Measurements from ENCODE around the gene LYRM7.
A peak's percentile ranks its signal among the peaks of the same experiment; 100 is the strongest.
"Not testable (repeated sequence)": the region's sequence is repeated elsewhere in the genome, so short reads cannot be mapped to it uniquely, and the experiment has no call there.

The LYRM7 gene

GRCh38 chr5:131245312-131245711, 74.6 kb downstream of the LYRM7 start:
- Mint-ChIP-seq H3K9me3 (peaks cover 6% of the 10 kb centered on the region), H3K27me3 (no peaks in the 10 kb centered on the region), H3K4me1 (peaks cover 17% of the 10 kb centered on the region), H3K4me3 (no peak overlapping the region), H3K36me3 (peaks cover 7% of the 10 kb centered on the region), H3K27ac (no peak overlapping the region)
- no peak for DNase-seq
- CTCF ChIA-PET = interaction anchor here (1.4 kb wide), 1 partner anchor 137 kb away, joined by 4 read pairs; no protein-coding TSS in a partner anchor

GRCh38 chr5:131245948-131246347, 75.2 kb downstream of the LYRM7 start:
- CTCF ChIA-PET = interaction anchor here (1.4 kb wide), 1 partner anchor 136 kb away, joined by 4 read pairs; no protein-coding TSS in a partner anchor

GRCh38 chr5:131246504-131246903, 75.8 kb downstream of the LYRM7 start:
- Mint-ChIP-seq H3K27me3 (no peaks in the 10 kb centered on the region), H3K4me3 (no peak overlapping the region), H3K36me3 (peaks cover 7% of the 10 kb centered on the region), H3K27ac (no peak overlapping the region), H3K9me3 (peaks cover 6% of the 10 kb centered on the region), H3K4me1 (peaks cover 28% of the 10 kb centered on the region)
- DNase-seq = no peak
- CTCF ChIA-PET = no interaction called here

More at GRCh38 chr5:131245948-131246347, 75.2 kb downstream of the LYRM7 start:
- Mint-ChIP-seq H3K27ac (no peak overlapping the region), H3K4me3 (no peak overlapping the region), H3K4me1 (peaks cover 23% of the 10 kb centered on the region), H3K9me3 (peaks cover 6% of the 10 kb centered on the region), H3K36me3 (peaks cover 7% of the 10 kb centered on the region), H3K27me3 (no peaks in the 10 kb centered on the region)
- DNase-seq = no peak

- CTCF ChIA-PET = interaction anchor here (0.8 to 1.5 kb wide), 3 partner anchors 14 to 28 kb away, joined by 3 to 7 read pairs (median 3); no protein-coding TSS in a partner anchor
- DNase-seq = no peak
- Mint-ChIP-seq H3K36me3 (peaks cover 3% of the 10 kb centered on the region), H3K4me1 (peaks cover 62% of the 10 kb centered on the region), H3K27ac (peak overlapping the region; percentile 97), H3K9me3 (peaks cover 3% of the 10 kb centered on the region), H3K27me3 (no peaks in the 10 kb centered on the region), H3K4me3 (peak overlapping the region; percentile 58)
Observed at GRCh38 chr5:131250751-131251475, 80.2 kb downstream of the LYRM7 start.

GRCh38 chr5:131252824-131253171, 82.1 kb downstream of the LYRM7 start:
- peaks cover 81% of the 10 kb centered on the region for H3K4me1 Mint-ChIP-seq
- peak; percentile 90 for DNase-seq
- CTCF ChIA-PET = interaction anchor here (0.8 to 1.7 kb wide), 7 partner anchors 10 to 183 kb away, joined by 3 to 9 read pairs (median 3); no protein-coding TSS in a partner anchor
- peak overlapping the region; percentile 97 for H3K27ac Mint-ChIP-seq
- no peaks in the 10 kb centered on the region for H3K27me3 Mint-ChIP-seq
- H3K9me3 Mint-ChIP-seq = no peaks in the 10 kb centered on the region
- H3K36me3 Mint-ChIP-seq = peaks cover 13% of the 10 kb centered on the region
- peak overlapping the region; percentile 90 for H3K4me3 Mint-ChIP-seq

- not testable (repeated sequence) for H3K9me3 Mint-ChIP-seq, H3K27me3 Mint-ChIP-seq
- Mint-ChIP-seq H3K27ac (peak overlapping the region; percentile 97), H3K4me1 (peaks cover 91% of the 10 kb centered on the region), H3K4me3 (peak overlapping the region; percentile 90), H3K36me3 (peaks cover 23% of the 10 kb centered on the region)
- CTCF ChIA-PET = interaction anchor here (0.8 to 1.7 kb wide), 5 partner anchors 9 to 128 kb away, joined by 3 to 9 read pairs (median 3); no protein-coding TSS in a partner anchor
- DNase-seq = peak; percentile 37
Observed at GRCh38 chr5:131254025-131254424, 83.3 kb downstream of the LYRM7 start.

- no peaks in the 10 kb centered on the region for H3K27me3 Mint-ChIP-seq
- CTCF ChIA-PET = interaction anchor here (0.8 to 1.0 kb wide), 4 partner anchors 8 to 53 kb away, joined by 3 read pairs; no protein-coding TSS in a partner anchor
- peak overlapping the region; percentile 97 for H3K27ac Mint-ChIP-seq
- H3K4me1 Mint-ChIP-seq = peaks cover 90% of the 10 kb centered on the region
- peaks cover 29% of the 10 kb centered on the region for H3K36me3 Mint-ChIP-seq
- H3K4me3 Mint-ChIP-seq = peak overlapping the region; percentile 90
- DNase-seq = no peak
- H3K9me3 Mint-ChIP-seq = no peaks in the 10 kb centered on the region
Observed at GRCh38 chr5:131254741-131255140, 84.0 kb downstream of the LYRM7 start.

Data from activated naive CD4-positive, alpha-beta T cell treated with anti-CD3 and anti-CD28 coated beads, Interleukin-2, amount 10 ng/mL, durations not matched to agents 7 days and 5 days (primary cell).